Endodermal cell (in vitro differentiated cells): ENCODE measurements around the gene FBXO21. TPM values are rescaled to one million over a fixed set of nuclear protein-coding genes. Genes with fewer than 3 reads are reported as not detected.

ENCODE experiments used
- DNase-seq: peaks from one replicate; pipeline ENCODE4 v3.0.0-alpha.2; 2017
- H3K27ac ChIP-seq: 2 replicates; pipeline ENCODE4 v1.5.1; 2013; ENCODE audit warnings: mild to moderate bottlenecking, low read depth, low read length, moderate library complexity
- H3K27me3 ChIP-seq: 2 replicates; pipeline ENCODE4 v1.6.1; 2013; ENCODE audit warnings: mild to moderate bottlenecking, low read length, moderate library complexity; ENCODE audit not compliant: insufficient read depth, control insufficient read depth, poor library complexity, severe bottlenecking
- H3K36me3 ChIP-seq: 2 replicates; pipeline ENCODE4 v1.7.0; 2013; ENCODE audit warnings: mild to moderate bottlenecking, low read length, moderate library complexity; ENCODE audit not compliant: control insufficient read depth, insufficient read depth
- H3K4me1 ChIP-seq: one replicate; pipeline ENCODE4 v1.7.0; 2013; ENCODE audit warnings: low read length; ENCODE audit not compliant: control insufficient read depth, insufficient read depth
- H3K4me3 ChIP-seq: 2 replicates; pipeline ENCODE4 v1.5.1; 2013; ENCODE audit warnings: mild to moderate bottlenecking, low read length, moderate library complexity
- H3K9ac ChIP-seq: 2 replicates; pipeline ENCODE4 v1.6.1; 2013; ENCODE audit warnings: mild to moderate bottlenecking, low read length, moderate library complexity; ENCODE audit not compliant: poor library complexity, severe bottlenecking; ENCODE audit errors: extremely low read depth
- H3K9me3 ChIP-seq: 2 replicates; pipeline ENCODE4 v1.6.1; 2013; ENCODE audit warnings: mild to moderate bottlenecking, low read length, moderate library complexity; ENCODE audit not compliant: control insufficient read depth
- H3K27ac Mint-ChIP-seq: 2 replicates; pipeline ENCODE4 v1.8.0; 2020; ENCODE audit warnings: mixed read lengths
- H3K27me3 Mint-ChIP-seq: 2 replicates; pipeline ENCODE4 v1.8.0; 2021; ENCODE audit warnings: mild to moderate bottlenecking, mixed read lengths; ENCODE audit not compliant: insufficient read depth
- H3K36me3 Mint-ChIP-seq: 2 replicates; pipeline ENCODE4 v1.8.0; 2020; ENCODE audit warnings: low read depth, mixed read lengths
- H3K4me1 Mint-ChIP-seq: 2 replicates; pipeline ENCODE4 v1.8.0; 2020; ENCODE audit warnings: mixed read lengths
- H3K4me3 Mint-ChIP-seq: 2 replicates; pipeline ENCODE4 v1.8.0; 2020; ENCODE audit warnings: mild to moderate bottlenecking, moderate library complexity, mixed read lengths
- H3K9me3 Mint-ChIP-seq: 2 replicates; pipeline ENCODE4 v1.8.0; 2020; ENCODE audit warnings: mild to moderate bottlenecking, mixed read lengths
- CTCF ChIP-seq: fragments of 200-600 bp; sonication (generic); conservative IDR thresholded peaks from 2 replicates; pipeline ENCODE4 v1.5.0; 2021; ENCODE audit warnings: antibody characterized with exemption, mild to moderate bottlenecking
- WGBS, 2 experiments: methylation state at CpG; one replicate each; pipeline versions ENCODE4 v1.1.5 to v1.1.7; 2013; ENCODE audit warnings: missing lambda C conversion rate in 2 of 2, mixed read lengths in 1 of 2; ENCODE audit not compliant: insufficient coverage in 1 of 2, insufficient read length in 1 of 2; 5-methylcytosine and 5-hydroxymethylcytosine counted together
- total RNA-seq, 2 donors: library from RNA; stranded (reverse); fragmentation: NEBNext Ultra II Directional in 1 of 2; extraction: Animal tissue kit (Norgen Biotek cat#: 25700) in 1 of 2; gene quantifications; 2 replicates in 1 of 2; 3 replicates in 1 of 2; pipeline ENCODE4 v1.2.1, GENCODE V29; 2021

FBXO21 gene
- total RNA-seq, 2 donors from 2014 or later = 46.5 to 54.6 TPM

- Histone ChIP-seq H3K36me3 (peaks cover 31% of the 10 kb centered on the region), H3K4me3 (no peak overlapping the region), H3K9me3 (no peaks in the 10 kb centered on the region), H3K9ac (no peak overlapping the region), H3K4me1 (no peaks in the 10 kb centered on the region), H3K27me3 (no peaks in the 10 kb centered on the region), H3K27ac (no peak overlapping the region)
- peaks cover 5% of the 10 kb centered on the region for H3K4me1 Mint-ChIP-seq
- H3K36me3 Mint-ChIP-seq = peaks cover 34% of the 10 kb centered on the region
- no peak overlapping the region for H3K27ac Mint-ChIP-seq
- H3K27me3 Mint-ChIP-seq = no peaks in the 10 kb centered on the region
- no peak overlapping the region for H3K4me3 Mint-ChIP-seq
- TF ChIP-seq CTCF = no peak
- no peaks in the 10 kb centered on the region for H3K9me3 Mint-ChIP-seq
- WGBS, 2 experiments = 94 to 96% methylated on average over 17 to 18 of the region's 18 CpGs
- DNase-seq = no peak
Observed at GRCh38 chr12:117143008-117143532, 47.2 kb downstream of the FBXO21 start.

GRCh38 chr12:117142094-117142493, 48.2 kb downstream of the FBXO21 start:
- Histone ChIP-seq H3K4me3 (no peak overlapping the region), H3K9me3 (no peaks in the 10 kb centered on the region), H3K9ac (no peak overlapping the region), H3K27me3 (no peaks in the 10 kb centered on the region), H3K4me1 (no peaks in the 10 kb centered on the region), H3K36me3 (peaks cover 26% of the 10 kb centered on the region), H3K27ac (no peak overlapping the region)
- no peak for TF ChIP-seq CTCF
- Mint-ChIP-seq H3K27ac (no peak overlapping the region), H3K36me3 (peaks cover 28% of the 10 kb centered on the region), H3K4me1 (peaks cover 5% of the 10 kb centered on the region), H3K4me3 (no peak overlapping the region), H3K27me3 (no peaks in the 10 kb centered on the region), H3K9me3 (no peaks in the 10 kb centered on the region)
- WGBS, 2 experiments = 94 to 96% methylated on average over 12 of the region's 12 CpGs
- no peak for DNase-seq

- Mint-ChIP-seq H3K4me3 (no peak overlapping the region), H3K27me3 (no peaks in the 10 kb centered on the region), H3K9me3 (no peaks in the 10 kb centered on the region), H3K27ac (no peak overlapping the region), H3K36me3 (peaks cover 25% of the 10 kb centered on the region), H3K4me1 (peaks cover 5% of the 10 kb centered on the region)
- no peak for TF ChIP-seq CTCF
- Histone ChIP-seq H3K27me3 (no peaks in the 10 kb centered on the region), H3K4me3 (no peak overlapping the region), H3K4me1 (no peaks in the 10 kb centered on the region), H3K9ac (no peak overlapping the region), H3K9me3 (no peaks in the 10 kb centered on the region), H3K27ac (no peak overlapping the region), H3K36me3 (peaks cover 26% of the 10 kb centered on the region)
- DNase-seq = no peak
- 92 to 93% methylated on average over 20 to 29 of the region's 29 CpGs for WGBS, 2 experiments
Observed at GRCh38 chr12:117141097-117141898, 49.0 kb downstream of the FBXO21 start.
